Thyroid gland (tissue), 4 donors: ENCODE results near the gene ORM1. TPM values are rescaled to one million over a fixed set of nuclear protein-coding genes. Genes with fewer than 3 reads are reported as not detected.

ENCODE experiments used
- DNase-seq, 2 donors: peaks; one replicate each; pipeline ENCODE4 v3.0.0-alpha.2; 2019
- H3K27ac ChIP-seq, 3 donors: fragments of 200-600 bp; sonication (generic); 1 replicate in 2 of 3; 2 replicates in 1 of 3; pipeline ENCODE4 v1.5.1; 2016 to 2019; ENCODE audit warnings: mild to moderate bottlenecking in 1 of 3, moderate library complexity in 1 of 3
- H3K27me3 ChIP-seq: fragments of 200-600 bp; sonication (generic); one replicate; pipeline ENCODE4 v1.5.1; 2019
- H3K36me3 ChIP-seq, 2 donors: fragments of 200-600 bp; sonication (generic); one replicate each; pipeline ENCODE4 v1.5.1; 2016 to 2019
- H3K4me1 ChIP-seq, 2 donors: fragments of 200-600 bp; sonication (generic); one replicate each; pipeline ENCODE4 v1.5.1; 2017 to 2019
- H3K4me3 ChIP-seq, 3 donors: fragments of 200-600 bp; sonication (generic); replicated peaks in 1 of 3; 1 replicate in 2 of 3; 2 replicates in 1 of 3; pipeline ENCODE4 v1.5.1; 2016; ENCODE audit warnings: mild to moderate bottlenecking in 1 of 3
- H3K9me3 ChIP-seq: fragments of 200-600 bp; sonication (generic); one replicate; pipeline ENCODE4 v1.5.1; 2017
- CTCF ChIP-seq, 6 experiments: fragments of 200-600 bp in 3 of 6; fragments of 450-650 bp in 3 of 6; sonication (generic) in 3 of 6; IDR thresholded peaks; one replicate each; pipeline ENCODE4 v1.5.1; 2016 to 2019; ENCODE audit warnings: antibody characterized with exemption in 6 of 6, mild to moderate bottlenecking in 2 of 6, inconsistent platforms in 1 of 6, moderate library complexity in 1 of 6
- POLR2A ChIP-seq, 2 donors: fragments of 450-650 bp; IDR thresholded peaks; one replicate each; pipeline ENCODE4 v1.6.1; 2017; ENCODE audit warnings: antibody characterized with exemption in 2 of 2, mild to moderate bottlenecking in 2 of 2, moderate library complexity in 1 of 2
- WGBS, 2 donors: methylation state at CpG; one replicate each; pipeline ENCODE4 v1.1.5; 2017; 5-methylcytosine and 5-hydroxymethylcytosine counted together
- intact Hi-C: fragments of 100-400 bp; cut with DNase I; formaldehyde crosslinking; loops from one replicate; pipeline ENCODE4 v1.15.1; 2023
- total RNA-seq, 4 donors: library from RNA; depleted of rRNA; stranded (reverse); fragments of >200 nt; gene quantifications; one replicate each; pipeline ENCODE4 v1.2.3, GENCODE V29; 2016

ORM1 gene
- total RNA-seq, 4 donors from 2014 or later: not detected

- Histone ChIP-seq H3K36me3 (peaks cover 13 to 25% of the 10 kb centered on the region in 2 donors), H3K9me3 (no peaks in the 10 kb centered on the region), H3K27me3 (no peaks in the 10 kb centered on the region), H3K4me3 (no peak overlapping the region), H3K4me1 (no peaks in the 10 kb centered on the region), H3K27ac (no peak overlapping the region)
- intact Hi-C loops: no loop called here
- TF ChIP-seq CTCF (IDR thresholded peaks at IDR 0.05) (no peak), POLR2A (IDR thresholded peaks at IDR 0.05) (no peak)
- WGBS, 2 donors: 85 to 88% methylated on average over 10 of the region's 10 CpGs
- DNase-seq: no peak
Observed at GRCh38 chr9:114336157-114336556, 13.3 kb downstream of the ORM1 start.

- H3K36me3 ChIP-seq: peaks cover 17 to 25% of the 10 kb centered on the region in 2 donors
- intact Hi-C loops: no loop called here
- no peaks in the 10 kb centered on the region for H3K27me3 ChIP-seq
- DNase-seq: no peak
- 94 to 95% methylated on average over 12 to 17 of the region's 23 CpGs for WGBS, 2 donors
- no peak for TF ChIP-seq POLR2A (IDR thresholded peaks at IDR 0.05)
- no peak for TF ChIP-seq CTCF (IDR thresholded peaks at IDR 0.05)
- H3K27ac ChIP-seq: no peak overlapping the region
- H3K4me1 ChIP-seq: no peaks in the 10 kb centered on the region
- no peaks in the 10 kb centered on the region for H3K9me3 ChIP-seq
- no peak overlapping the region for H3K4me3 ChIP-seq
Observed at GRCh38 chr9:114336699-114337395, 13.9 kb downstream of the ORM1 start.

- Histone ChIP-seq H3K9me3 (no peaks in the 10 kb centered on the region), H3K27me3 (no peaks in the 10 kb centered on the region), H3K4me1 (no peaks in the 10 kb centered on the region), H3K27ac (no peak overlapping the region), H3K4me3 (no peak overlapping the region), H3K36me3 (peaks cover 17 to 33% of the 10 kb centered on the region in 2 donors)
- DNase-seq: no peak
- TF ChIP-seq POLR2A (IDR thresholded peaks at IDR 0.05): no peak
- no peak for TF ChIP-seq CTCF (IDR thresholded peaks at IDR 0.05)
- intact Hi-C loops: no loop called here
- 93 to 97% methylated on average over 2 of the region's 2 CpGs for WGBS, 2 donors
Observed at GRCh38 chr9:114338187-114338586, 15.3 kb downstream of the ORM1 start.

GRCh38 chr9:114339130-114339908 lies 16.4 kb downstream of the ORM1 start:
- Histone ChIP-seq H3K9me3 (no peaks in the 10 kb centered on the region), H3K36me3 (peaks cover 17 to 40% of the 10 kb centered on the region in 2 donors), H3K4me1 (no peaks in the 10 kb centered on the region), H3K27me3 (no peaks in the 10 kb centered on the region), H3K27ac (no peak overlapping the region), H3K4me3 (no peak overlapping the region)
- 79 to 85% methylated on average over 16 of the region's 16 CpGs for WGBS, 2 donors
- TF ChIP-seq CTCF (IDR thresholded peaks at IDR 0.05) (peak; percentile 38 to 66 (median 46)), POLR2A (IDR thresholded peaks at IDR 0.05) (no peak)
- intact Hi-C loops: no loop called here
- peak; percentile 19 to 37 for DNase-seq
